ENCODE data around the gene AFP.
A peak's percentile ranks its signal among the peaks of the same experiment; 100 is the strongest.

Gene AFP

GRCh38 chr4:73429118-73429517 is 6.9 kb upstream of the AFP start:
- DNase-seq (ENCODE audit: low read depth) = no peak
- no peak for TF ChIP-seq POLR2A (IDR thresholded peaks at IDR 0.05; ENCODE audit: extremely low read depth, insufficient read length)
- no peak overlapping the region for H3K4me3 ChIP-seq (ENCODE audit: low read depth, low read length)

GRCh38 chr4:73429826-73430587 is 6.0 kb upstream of the AFP start:
- no peak for DNase-seq (ENCODE audit: low read depth)
- TF ChIP-seq CTCF (IDR thresholded peaks at IDR 0.05; ENCODE audit: low read depth, low read length) = no peak
- TF ChIP-seq POLR2A (IDR thresholded peaks at IDR 0.05; ENCODE audit: extremely low read depth, insufficient read length) = no peak
- TF ChIP-seq MAX (IDR thresholded peaks at IDR 0.05; ENCODE audit: low read depth, low read length) = no peak
- TF ChIP-seq MYC (IDR thresholded peaks at IDR 0.05; ENCODE audit: low read depth, low read length) = no peak
- no peak overlapping the region for H3K4me3 ChIP-seq (ENCODE audit: low read depth, low read length)

GRCh38 chr4:73431813-73432168 is 4.2 kb upstream of the AFP start:
- TF ChIP-seq MYC (IDR thresholded peaks at IDR 0.05; ENCODE audit: low read depth, low read length) (no peak), POLR2A (IDR thresholded peaks at IDR 0.05; ENCODE audit: extremely low read depth, insufficient read length) (no peak), CTCF (IDR thresholded peaks at IDR 0.05; ENCODE audit: low read depth, low read length) (no peak)
- H3K4me3 ChIP-seq (ENCODE audit: low read depth, low read length) = no peak overlapping the region
- DNase-seq (ENCODE audit: low read depth) = no peak

- H3K4me3 ChIP-seq (ENCODE audit: low read depth, low read length) = no peak overlapping the region
- no peak for TF ChIP-seq MAX (IDR thresholded peaks at IDR 0.05; ENCODE audit: low read depth, low read length)
- no peak for TF ChIP-seq POLR2A (IDR thresholded peaks at IDR 0.05; ENCODE audit: extremely low read depth, insufficient read length)
- TF ChIP-seq CTCF (IDR thresholded peaks at IDR 0.05; ENCODE audit: low read depth, low read length) = no peak
- TF ChIP-seq MYC (IDR thresholded peaks at IDR 0.05; ENCODE audit: low read depth, low read length) = no peak
- DNase-seq (ENCODE audit: low read depth) = no peak
Measured at GRCh38 chr4:73432169-73433000, 3.6 kb upstream of the AFP start.

GRCh38 chr4:73433140-73433539 is 2.9 kb upstream of the AFP start:
- no peak for TF ChIP-seq POLR2A (IDR thresholded peaks at IDR 0.05; ENCODE audit: extremely low read depth, insufficient read length)
- no peak for TF ChIP-seq MAX (IDR thresholded peaks at IDR 0.05; ENCODE audit: low read depth, low read length)
- no peak for TF ChIP-seq CTCF (IDR thresholded peaks at IDR 0.05; ENCODE audit: low read depth, low read length)
- no peak for TF ChIP-seq MYC (IDR thresholded peaks at IDR 0.05; ENCODE audit: low read depth, low read length)
- no peak for DNase-seq (ENCODE audit: low read depth)
- H3K4me3 ChIP-seq (ENCODE audit: low read depth, low read length) = no peak overlapping the region

GRCh38 chr4:73434311-73434710 is 1.7 kb upstream of the AFP start:
- TF ChIP-seq CTCF (IDR thresholded peaks at IDR 0.05; ENCODE audit: low read depth, low read length) (peak; percentile 17), MAX (IDR thresholded peaks at IDR 0.05; ENCODE audit: low read depth, low read length) (no peak), MYC (IDR thresholded peaks at IDR 0.05; ENCODE audit: low read depth, low read length) (no peak), POLR2A (IDR thresholded peaks at IDR 0.05; ENCODE audit: extremely low read depth, insufficient read length) (no peak)
- no peak overlapping the region for H3K4me3 ChIP-seq (ENCODE audit: low read depth, low read length)
- peak; percentile 1 for DNase-seq (ENCODE audit: low read depth)

All from NB4 (cell line).